IPS-11a (cell line): ENCODE results near the gene RUBCN.
"Not testable (repeated sequence)": the region's sequence is repeated elsewhere in the genome, so short reads cannot be mapped to it uniquely, and the experiment has no call there.

Experiments used
- H3K4me3 ChIP-seq: one replicate; pipeline ENCODE4 v1.5.1; 2013; ENCODE audit warnings: low read depth, low read length, control low read depth

RUBCN gene

DNA sequence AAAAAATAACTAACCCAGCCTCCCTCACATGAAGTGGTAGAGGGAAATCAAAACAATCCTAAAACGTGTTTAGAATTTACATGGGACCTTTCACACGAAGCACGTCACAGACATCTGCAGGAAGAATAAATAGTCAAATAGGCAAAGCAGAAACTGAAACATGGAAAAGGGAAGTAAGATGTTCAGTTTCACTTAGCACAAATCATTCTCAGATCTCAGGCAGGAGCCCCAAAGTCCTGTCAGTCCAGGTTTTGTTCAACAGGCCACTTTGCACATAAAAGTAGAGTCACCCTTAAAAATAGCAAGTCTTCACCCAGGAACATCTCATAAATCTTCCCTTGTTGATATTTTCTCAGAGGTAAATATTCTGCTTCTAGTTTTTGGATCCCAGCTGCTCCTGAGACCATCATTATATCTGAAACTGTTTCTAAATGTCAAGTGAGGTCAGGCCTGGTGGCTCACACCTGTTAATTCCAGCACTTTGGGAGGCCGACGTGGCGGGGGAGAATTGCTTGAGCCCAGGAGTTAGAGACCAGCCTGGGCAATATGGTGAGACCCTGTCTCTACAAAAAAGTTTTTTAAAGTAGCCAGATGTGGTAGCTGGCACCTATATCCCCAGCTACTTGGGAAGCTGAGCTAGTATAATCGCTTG is 1.9 kb downstream of the RUBCN start:
- H3K4me3 ChIP-seq: no peak overlapping the region

DNA sequence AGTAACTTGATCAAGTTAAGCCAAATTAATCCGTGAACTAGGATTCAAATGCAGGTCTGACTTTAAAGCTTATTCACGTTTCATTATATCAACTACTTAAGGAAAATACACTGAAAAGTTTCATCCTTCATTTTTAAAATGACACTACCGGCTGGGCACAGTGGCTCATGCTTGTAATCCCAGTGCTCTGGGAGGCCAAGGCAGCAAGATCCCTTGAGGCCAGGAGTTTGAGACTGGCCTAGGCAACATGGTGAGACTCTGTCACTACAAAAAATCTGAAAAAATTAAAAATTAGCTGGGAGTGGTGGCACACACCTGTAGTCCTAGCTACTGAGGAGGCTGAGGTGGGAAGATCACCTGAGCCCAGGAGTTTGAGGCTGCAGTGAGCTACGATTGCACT is 3.7 kb downstream of the RUBCN start:
- no peak overlapping the region for H3K4me3 ChIP-seq

DNA sequence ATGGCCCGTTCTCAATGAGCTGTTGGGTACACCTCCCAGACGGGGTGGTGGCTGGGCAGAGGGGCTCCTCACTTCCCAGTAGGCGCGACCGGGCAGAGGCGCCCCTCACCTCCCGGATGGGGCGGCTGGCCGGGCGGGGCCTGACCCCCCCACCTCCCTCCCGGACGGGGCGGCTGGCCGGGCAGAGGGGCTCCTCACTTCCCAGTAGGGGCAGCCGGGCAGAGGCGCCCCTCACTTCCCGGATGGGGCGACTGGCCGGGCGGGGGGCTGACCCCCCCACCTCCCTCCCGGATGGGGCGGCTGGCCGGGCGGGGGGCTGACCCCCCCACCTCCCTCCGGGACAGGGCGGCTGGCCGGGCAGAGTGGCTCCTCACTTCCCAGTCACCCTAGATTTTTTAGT is 5.2 kb downstream of the RUBCN start:
- H3K4me3 ChIP-seq: not testable (repeated sequence)

GRCh38 chr3:197730770-197731169 is 5.9 kb downstream of the RUBCN start:
- H3K4me3 ChIP-seq: not testable (repeated sequence)

- no peak overlapping the region for H3K4me3 ChIP-seq
Observed at GRCh38 chr3:197730200-197730599, 6.5 kb downstream of the RUBCN start.

GRCh38 chr3:197728487-197728886 is 8.2 kb downstream of the RUBCN start:
- H3K4me3 ChIP-seq: no peak overlapping the region

DNA sequence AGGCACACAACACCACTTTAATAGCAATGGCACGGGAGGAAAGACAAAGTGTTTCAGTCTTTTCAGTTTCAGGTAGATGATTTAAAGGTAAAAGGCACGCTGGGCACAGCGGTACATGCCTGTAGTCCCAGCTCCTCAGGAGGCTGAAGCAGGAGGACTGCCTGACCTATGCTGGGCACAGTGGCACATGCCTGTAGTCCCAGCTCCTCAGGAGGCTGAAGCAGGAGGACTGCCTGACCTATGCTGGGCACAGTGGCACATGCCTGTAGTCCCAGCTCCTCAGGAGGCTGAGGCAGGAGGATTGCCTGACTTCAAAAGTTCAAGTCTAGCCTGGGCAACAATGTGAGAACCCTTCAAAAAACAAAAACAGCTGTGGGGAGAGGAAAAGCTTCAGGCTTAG is 8.8 kb downstream of the RUBCN start:
- H3K4me3 ChIP-seq: not testable (repeated sequence)

DNA sequence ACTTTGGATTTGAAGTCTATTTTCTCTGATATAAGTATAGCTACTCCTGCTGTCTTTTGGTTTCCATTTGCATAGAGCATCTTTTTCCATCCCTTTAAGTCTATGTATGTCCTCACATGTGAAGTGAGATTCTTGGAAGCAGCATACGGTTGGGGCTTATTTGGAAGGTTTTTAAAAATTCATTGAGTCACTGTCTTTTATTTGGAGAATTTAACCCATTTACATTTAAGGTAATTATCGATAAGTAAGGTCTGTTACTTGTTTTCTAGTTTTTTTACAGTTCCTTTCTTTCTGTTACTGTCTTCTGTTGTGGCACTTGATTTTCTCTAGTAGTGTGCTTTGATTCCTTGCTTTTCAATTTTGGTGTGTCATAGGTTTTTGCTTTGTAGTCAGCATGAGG is 14.0 kb downstream of the RUBCN start:
- H3K4me3 ChIP-seq: no peak overlapping the region

GRCh38 chr3:197720694-197721093 is 16.0 kb downstream of the RUBCN start:
- H3K4me3 ChIP-seq: no peak overlapping the region

- no peak overlapping the region for H3K4me3 ChIP-seq
Observed at GRCh38 chr3:197718891-197719290, 17.8 kb downstream of the RUBCN start.

DNA sequence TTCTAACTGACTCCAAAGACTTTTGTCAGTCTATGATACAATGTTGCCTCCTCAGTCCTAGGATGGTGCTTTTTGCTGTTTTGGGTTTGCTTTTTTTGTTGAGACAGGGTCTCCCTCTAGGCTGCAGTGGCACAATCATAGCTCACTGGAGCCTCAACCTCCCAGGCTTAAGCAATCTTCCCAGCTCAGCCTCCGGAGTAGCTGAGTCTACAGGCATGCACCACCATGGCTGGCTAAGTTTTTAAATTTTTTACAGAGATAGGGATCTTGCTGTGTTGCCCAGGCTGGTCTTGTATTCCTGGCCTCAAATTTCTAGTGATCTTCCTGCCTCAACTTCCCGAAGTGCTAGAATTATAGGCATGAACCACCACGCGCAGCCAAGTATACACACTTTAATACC is 22.5 kb downstream of the RUBCN start:
- H3K4me3 ChIP-seq: no peak overlapping the region

DNA sequence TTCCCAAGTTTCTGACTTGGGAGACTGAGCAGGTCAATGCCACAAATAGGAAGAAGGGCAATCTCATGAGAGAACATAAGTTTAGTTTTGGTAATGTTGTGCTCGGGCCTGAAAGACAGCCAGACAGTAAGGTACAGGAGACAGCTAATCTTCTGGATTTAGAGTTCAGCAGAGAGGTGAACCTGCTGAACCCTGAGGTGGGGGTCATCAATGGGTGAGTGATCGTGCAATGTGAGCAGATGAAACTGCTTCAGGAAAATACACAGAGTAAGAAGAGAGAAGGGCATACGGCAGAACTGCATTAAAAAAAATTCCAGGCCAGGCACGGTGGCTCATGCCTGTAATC is 23.3 kb downstream of the RUBCN start:
- H3K4me3 ChIP-seq: no peak overlapping the region

DNA sequence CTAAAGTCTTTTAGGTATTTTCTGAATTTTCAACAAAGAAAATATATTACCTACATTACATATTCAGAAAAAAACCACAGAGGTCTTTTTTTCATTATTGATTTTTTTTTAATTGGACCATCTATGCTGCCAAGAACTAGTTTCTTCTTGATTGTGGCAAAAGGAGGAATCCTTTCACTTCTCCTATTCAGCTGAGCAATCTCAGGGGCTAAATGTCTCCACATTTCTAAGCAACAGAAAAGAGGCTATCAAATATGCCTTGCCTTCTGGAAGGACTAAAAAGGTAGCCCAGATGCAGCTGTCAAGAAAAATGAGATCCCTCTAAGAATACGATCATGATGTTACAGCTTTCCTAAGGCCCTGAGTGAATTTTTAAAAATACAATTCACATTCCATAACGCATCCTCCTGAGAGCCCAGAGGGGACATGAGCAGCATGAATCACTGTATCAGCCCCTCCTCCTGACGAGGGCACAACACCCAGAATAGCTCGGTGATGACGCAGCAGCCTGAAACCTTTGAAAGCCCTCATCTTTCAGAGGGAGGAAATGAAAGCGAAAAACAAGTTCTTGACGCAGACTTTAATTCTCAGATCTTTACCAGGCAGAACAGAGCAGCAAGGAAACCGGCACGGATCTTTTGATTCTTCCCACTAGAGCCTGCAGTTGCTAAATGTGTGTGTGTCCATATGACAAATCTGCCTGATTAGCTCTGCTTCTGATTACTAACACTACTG is 24.6 kb downstream of the RUBCN start:
- no peak overlapping the region for H3K4me3 ChIP-seq

- not testable (repeated sequence) for H3K4me3 ChIP-seq
Observed at GRCh38 chr3:197710965-197711364, 25.7 kb downstream of the RUBCN start.

GRCh38 chr3:197709135-197709534 is 27.6 kb downstream of the RUBCN start:
- H3K4me3 ChIP-seq: no peak overlapping the region

GRCh38 chr3:197706658-197707057 is 30.0 kb downstream of the RUBCN start:
- H3K4me3 ChIP-seq: no peak overlapping the region

GRCh38 chr3:197701841-197702240 is 34.9 kb downstream of the RUBCN start:
- no peak overlapping the region for H3K4me3 ChIP-seq

GRCh38 chr3:197700095-197700494 is 36.6 kb downstream of the RUBCN start:
- no peak overlapping the region for H3K4me3 ChIP-seq

DNA sequence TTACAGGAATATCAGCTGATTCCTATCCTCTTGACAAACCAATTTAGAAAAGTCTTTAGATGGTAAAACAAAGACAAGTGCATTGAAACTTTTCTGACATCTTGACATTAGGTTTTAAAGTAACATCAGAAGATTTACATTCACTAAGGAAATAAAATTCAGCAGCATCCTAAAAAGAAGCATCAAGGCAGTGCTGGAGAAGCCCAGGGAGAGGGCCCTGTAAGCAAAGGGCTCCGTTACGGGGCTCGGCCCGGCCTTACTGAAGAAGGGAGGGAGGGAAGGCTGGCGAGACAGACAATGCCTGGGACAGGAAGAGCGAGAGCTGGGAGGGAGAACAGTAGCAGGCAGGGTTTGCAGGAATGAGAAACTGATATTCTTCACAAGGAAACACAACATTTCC is 39.3 kb downstream of the RUBCN start:
- no peak overlapping the region for H3K4me3 ChIP-seq

- H3K4me3 ChIP-seq: no peak overlapping the region
Observed at GRCh38 chr3:197694251-197694650, 42.5 kb downstream of the RUBCN start.

DNA sequence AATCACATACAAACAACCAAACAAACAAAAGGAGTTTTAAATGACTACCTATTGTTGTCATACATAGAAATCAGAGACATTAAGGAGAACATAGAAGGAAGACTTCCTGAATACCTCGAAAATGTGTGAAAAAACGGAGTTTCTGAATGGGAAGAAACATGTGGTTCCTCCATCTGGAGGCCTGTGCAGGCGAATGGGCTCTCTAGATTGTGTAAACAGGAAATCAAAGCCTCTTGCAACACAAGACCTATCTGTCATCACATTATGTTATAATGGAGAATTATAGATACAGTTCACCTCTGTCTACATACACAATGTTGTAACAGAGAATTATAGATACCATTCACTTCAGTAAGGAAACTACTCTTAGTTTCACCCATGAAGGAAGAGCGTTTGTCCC is 44.1 kb downstream of the RUBCN start:
- H3K4me3 ChIP-seq: no peak overlapping the region

DNA sequence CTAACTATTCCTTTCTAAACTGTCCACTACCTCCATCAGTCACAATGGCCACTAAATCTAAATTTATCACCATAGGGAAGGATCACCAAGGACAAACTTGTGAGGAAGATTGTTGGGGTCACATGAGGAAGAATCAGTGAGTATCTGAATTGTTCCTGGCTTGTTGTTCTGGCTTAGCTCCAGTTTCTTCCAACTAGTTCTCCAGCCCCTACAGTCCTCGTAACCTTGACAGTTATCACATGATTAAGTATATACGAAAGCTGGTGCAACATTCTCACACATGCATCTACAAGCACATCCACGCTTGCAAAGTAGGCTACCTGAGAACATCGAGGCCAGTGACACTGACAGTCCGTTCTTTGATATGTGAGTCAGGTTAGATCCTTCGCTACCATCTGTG is 46.0 kb downstream of the RUBCN start:
- no peak overlapping the region for H3K4me3 ChIP-seq

- no peak overlapping the region for H3K4me3 ChIP-seq
Observed at GRCh38 chr3:197687570-197687969, 49.1 kb downstream of the RUBCN start.
